NT2/D1 (cell line): ENCODE measurements around the gene KRT13.

Source experiments
- SUZ12 ChIP-seq: IDR thresholded peaks from 2 replicates; pipeline ENCODE4 v1.6.1; 2011; ENCODE audit not compliant: insufficient read length, insufficient read depth; ENCODE audit errors: extremely low read depth
- YY1 ChIP-seq: IDR thresholded peaks from 2 replicates; pipeline ENCODE4 v1.6.1; 2011; ENCODE audit not compliant: insufficient read length, insufficient read depth

GRCh38 chr17:41492351-41492750 is 13.1 kb downstream of the KRT13 start:
- TF ChIP-seq YY1 = no peak
- no peak for TF ChIP-seq SUZ12
